Pulmonary artery endothelial cell (primary cell): ENCODE measurements around the gene PRDM10. TPM values are rescaled to one million over a fixed set of nuclear protein-coding genes. Genes with fewer than 3 reads are reported as not detected.
"Not testable (repeated sequence)": the region's sequence is repeated elsewhere in the genome, so short reads cannot be mapped to it uniquely, and the experiment has no call there.

Experiments used
- DNase-seq: peaks from one replicate; pipeline ENCODE4 v3.0.0-alpha.2; 2011; ENCODE audit warnings: low read depth, low spot score
- total RNA-seq: library from RNA; depleted of rRNA; stranded (reverse); fragments of >200 nt; gene quantifications from 2 replicates; pipeline ENCODE4 v1.2.3, GENCODE V29; 2014

Gene PRDM10
- total RNA-seq, 1 donor from 2014 or later, result 4.2 TPM

DNA sequence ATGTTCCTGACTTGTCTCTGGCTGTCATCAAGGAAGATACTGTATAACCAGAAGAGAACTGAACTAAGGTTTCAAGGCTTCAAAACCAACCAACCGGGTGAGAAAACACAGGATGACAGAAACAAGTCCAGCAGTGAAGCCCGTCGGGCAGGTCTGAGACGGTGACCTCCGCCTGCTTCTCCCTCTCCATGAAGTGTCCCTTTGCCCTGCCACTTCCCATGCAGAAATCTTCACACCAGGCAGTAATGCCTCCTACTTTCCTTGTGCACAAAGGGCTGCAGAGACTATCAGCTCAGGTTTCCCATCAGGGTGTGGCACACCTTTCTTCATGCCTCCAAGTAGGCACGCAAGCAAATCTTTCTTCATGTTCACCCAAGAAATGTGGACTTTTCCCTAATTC, 24.2 kb downstream of the PRDM10 start:
- DNase-seq, result no peak

DNA sequence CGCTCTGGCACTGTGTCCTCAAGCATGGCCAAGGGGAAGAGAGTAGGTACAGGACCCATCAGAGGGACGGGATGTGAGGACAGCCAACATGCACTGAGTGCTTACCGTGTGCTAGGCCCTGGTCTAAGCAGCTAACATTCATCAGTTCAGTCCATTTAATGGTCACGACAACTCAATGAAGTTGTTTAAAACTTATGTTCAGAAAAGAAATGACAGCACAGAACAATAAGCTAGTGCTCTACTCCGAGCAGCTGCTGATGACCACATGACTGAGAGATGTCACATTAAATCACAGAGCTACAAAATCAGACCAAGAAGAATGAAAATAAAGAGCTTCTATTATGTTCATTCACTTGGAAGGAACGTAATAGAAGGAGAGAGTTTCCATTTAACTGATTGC, 26.3 kb downstream of the PRDM10 start:
- no peak for DNase-seq

DNA sequence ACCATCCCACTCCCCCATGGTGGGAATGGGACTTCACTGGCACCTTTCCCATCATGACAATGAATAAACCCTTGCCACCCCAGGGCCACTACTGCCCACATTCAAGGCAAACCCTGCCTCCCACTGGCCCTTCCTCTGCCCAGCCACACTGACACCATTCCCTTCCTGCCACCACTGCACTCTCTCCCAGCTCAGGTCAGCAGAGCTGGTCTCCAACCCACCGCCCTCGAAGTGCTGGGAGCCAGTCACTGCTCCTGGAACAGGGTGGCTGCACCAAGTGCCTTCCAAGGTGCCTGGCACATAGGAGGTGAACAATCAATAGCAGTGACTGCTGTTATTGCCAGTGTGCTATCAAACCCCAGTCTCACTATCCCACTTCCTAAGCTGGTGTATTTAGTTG, 27.1 kb downstream of the PRDM10 start:
- DNase-seq, result no peak

DNA sequence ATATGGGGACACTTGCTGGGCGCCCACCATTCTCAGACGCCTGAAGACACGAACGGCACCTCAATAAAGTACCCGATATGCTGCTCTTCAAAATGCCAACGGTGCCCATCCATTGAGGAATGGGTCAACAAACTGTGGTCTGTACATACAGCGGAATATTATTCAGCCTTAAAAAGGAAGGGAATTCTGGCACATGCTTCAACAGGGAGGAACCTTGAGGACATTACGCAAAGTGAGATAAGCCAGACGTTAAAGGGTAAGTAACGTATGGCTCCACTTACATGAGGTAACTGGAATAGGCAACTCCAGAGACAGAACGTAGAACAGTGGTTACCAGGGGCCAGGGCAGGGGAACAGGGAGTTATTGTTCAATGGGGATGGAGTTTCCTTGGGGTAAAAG, 28.0 kb downstream of the PRDM10 start:
- no peak for DNase-seq

DNA sequence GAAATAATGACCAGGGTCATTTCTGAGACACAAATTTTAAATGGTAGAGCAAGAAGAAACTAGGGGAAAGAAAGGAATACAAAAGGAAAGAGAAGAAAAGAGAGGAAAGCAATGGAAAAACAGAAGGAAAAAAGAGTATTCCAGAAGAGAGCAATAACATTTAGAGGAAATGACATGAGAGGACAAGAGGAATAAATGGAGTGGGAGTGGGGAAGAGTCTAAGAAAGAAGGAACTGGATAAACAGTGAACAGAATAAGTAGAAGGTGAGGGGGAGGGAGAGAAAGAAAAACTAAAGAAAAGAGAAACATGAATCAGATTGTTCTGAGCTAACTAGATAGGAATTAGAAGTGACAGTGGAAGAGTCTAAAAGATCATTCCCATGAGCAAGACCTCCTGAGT, 28.4 kb downstream of the PRDM10 start:
- DNase-seq, result no peak

DNA sequence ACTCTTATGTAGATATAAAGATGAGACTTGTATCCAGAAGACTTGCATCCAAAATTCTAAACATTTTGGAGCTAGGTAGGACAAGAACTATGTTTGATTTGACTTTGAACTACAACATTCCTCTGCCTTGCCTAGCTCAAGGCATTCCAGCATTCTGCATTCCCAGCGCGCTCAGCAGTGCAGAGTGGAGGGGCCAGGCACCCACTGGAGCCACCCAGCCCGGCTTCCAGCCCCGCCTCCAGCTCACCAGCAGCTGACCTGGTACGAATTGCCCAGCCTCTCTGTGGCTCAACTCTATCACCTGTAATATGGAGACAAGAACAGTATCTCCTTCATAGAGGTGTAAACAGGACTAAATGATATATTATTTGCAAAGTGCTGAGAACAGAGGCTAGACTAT, 28.8 kb downstream of the PRDM10 start:
- DNase-seq, result no peak

DNA sequence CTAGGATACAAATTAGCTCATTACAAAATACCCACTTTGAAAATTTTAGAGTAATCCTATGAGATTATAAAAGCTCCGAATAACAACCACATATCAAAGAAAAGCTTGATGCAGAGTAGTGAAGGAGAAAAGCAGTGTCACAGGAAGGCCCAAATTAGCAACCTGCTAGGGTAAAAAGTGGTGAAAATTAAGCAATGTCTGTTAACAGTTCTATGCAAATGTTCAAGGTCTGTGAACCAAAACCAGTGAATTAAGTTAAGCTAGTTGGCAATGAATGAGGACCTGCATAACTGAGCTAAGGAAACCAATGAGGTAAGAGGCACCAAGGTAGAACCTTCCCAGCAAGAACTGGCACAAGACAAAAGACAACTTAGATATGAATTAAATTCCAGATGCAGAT, 29.6 kb downstream of the PRDM10 start:
- DNase-seq, result no peak

DNA sequence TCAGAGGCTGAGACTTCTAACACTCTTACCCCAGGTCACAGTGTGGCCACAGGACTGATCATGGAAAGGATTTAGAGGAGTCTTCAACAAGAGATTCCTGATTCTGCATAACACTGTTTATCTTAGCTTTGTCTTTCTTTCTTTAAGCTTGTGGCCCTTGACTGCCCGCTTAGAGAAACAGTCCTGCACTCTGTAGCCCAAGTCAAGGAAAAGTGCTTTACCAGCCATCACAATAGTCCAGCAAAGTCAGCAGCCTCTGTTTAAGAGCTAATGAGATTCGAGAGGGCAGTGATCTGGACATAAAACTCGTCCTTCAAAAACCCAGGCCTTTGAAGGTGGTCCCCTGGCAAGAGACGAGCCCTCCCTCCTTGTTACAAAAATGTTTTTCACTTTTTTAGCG, 30.0 kb downstream of the PRDM10 start:
- no peak for DNase-seq

DNA sequence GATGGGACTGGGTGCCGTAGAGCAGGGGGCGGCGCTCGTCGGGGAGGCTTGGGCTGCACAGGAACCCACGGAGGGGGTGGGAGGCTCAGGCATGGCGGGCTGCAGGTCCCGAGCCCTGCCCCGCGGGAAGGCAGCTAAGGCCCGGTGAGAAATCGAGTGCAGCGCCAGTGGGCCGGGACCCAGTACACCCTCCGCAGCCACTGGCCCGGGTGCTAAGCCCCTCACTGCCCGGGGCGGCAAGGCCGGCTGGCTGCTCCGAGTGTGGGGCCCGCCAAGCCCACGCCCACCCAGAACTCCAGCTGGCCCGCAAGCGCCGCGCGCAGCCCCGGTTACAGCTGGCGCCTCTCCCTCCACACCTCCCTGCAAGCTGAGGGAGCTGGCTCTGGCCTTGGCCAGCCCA, 30.8 kb downstream of the PRDM10 start:
- DNase-seq, result not testable (repeated sequence)

DNA sequence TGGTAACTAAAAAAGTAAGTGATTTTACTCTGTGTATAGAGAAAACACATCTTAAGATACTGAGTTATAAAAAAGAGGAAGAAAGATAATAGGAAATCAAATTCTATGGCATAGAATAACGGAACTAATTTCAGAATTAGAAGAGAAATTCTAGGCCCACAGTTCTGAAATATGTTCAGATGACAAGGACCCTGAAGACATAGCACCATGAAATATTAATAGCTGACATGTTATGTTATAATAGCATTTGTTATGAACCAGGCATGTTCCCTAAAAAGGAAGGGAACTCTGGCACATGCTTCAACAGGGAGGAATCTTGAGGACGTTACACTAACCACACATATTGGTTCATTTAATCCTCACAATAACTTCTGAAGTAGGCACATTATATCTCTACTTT, 32.7 kb downstream of the PRDM10 start:
- no peak for DNase-seq

DNA sequence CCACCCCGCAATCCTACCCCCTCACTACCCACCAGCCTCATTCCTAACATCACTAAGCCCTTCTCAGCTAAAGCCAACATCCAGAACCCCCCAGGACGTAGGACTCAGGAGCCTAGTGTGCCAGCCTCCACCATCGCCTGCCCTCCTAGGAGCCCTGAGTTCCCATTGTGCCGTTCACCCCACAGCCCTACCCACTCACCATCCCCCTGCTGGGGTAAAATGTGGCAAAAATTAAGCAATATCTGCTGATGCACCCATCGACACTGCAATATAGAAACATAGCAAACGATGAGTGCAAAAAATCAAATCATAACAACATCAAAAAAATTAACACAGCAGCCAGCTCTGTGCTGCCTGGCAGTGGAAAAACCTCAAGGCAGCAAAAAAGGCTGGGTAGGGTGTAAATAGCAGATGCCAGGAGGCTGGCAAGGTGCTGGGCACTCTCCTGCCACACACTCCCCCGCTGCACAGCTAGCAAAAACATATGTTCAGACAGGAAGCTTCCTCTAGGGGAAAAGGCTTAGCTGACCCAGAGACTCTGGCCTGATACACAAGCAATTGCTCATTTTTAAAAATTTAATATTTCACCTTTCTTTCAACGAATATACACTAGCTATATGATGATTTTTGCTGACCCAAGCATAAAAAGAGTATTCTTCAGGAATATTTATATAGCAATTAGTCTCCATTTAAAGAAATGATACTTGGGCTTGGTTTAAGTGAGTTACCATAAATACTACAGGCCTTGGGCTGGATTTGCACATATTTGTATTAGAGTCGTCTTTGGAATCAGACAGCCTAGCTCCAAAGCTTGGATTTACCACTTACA, 33.8 kb downstream of the PRDM10 start:
- no peak for DNase-seq

DNA sequence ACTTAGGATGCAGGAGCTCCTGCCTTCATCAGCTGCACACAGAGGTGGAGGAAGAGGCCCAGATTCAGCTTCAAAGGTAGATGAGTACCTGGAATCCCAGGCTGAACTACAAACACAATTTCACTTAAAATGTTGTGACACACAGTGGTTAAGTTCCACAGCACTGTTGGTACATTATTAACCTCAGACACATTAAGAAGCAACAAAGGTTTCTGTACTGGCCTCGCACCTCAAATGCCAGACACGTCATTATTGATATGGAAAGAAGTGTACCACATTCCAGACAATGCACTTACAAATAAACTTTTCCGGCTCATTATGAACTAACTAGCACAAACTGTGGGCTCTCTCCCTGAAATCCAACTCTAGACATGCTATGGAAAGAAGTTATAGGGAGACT, 34.6 kb downstream of the PRDM10 start:
- DNase-seq, result no peak

DNA sequence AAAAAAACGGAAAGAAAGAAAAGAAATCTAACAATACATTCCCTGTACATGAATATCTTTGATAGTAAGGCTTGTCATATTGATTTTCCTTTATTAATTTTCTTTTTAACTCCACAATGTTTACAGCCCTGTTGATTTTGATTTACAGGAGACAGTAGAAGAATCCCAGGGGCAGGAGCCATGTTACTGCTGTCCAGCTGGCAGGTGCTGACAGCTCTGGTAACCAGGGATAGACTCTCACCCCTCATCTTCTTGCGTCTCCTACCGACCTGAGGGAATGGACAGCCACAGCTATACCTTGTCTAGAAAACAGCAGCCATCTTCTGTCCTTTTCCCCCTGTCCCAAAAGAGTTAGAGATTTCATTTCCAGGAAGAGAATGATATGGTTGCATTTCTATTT, 37.4 kb downstream of the PRDM10 start:
- DNase-seq, result no peak

DNA sequence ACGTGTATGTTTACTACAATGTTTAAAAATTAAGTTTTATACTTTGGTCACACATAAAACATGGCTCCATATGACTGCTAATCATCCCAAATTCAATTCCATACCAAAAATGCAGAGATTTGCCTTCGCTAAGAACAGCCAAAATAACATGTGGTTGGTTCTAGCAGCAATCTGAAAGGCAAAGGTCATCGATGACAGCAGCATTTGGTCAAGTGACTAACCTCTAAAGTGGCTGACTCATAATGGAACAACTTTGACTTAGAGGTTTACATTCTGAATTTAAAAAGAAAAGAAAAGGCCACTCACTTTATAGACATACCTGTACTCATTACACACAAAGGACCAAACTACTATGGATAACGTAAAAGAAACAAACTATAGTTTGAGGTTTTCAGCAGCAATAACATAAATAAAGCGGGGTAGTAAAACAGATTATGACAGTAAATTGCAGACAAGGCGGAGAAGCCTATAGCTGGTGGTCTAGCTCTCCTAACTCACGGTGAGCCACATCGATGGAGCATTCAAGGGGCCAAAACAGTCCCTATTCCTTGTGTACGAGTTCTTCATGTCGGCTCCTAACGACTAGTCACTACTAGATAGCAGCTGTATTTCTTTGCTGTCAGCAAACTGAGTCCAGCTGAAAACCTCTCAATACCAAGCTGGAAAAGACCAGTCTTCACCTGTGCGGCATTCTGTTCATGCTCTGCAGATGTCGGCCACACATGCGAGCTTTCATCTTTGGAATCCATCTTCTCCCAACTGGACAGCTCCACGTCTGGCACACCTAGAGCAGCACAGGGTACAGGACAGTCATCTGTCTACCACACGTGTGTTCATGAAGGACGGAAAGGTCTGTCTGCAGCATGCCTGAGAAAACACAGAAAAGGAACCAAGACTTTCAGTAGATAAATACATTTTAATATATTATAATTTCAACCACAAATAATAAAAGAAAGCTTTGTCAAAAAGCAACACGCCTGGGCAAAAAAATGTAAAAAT, 42.1 kb downstream of the PRDM10 start:
- no peak for DNase-seq

DNA sequence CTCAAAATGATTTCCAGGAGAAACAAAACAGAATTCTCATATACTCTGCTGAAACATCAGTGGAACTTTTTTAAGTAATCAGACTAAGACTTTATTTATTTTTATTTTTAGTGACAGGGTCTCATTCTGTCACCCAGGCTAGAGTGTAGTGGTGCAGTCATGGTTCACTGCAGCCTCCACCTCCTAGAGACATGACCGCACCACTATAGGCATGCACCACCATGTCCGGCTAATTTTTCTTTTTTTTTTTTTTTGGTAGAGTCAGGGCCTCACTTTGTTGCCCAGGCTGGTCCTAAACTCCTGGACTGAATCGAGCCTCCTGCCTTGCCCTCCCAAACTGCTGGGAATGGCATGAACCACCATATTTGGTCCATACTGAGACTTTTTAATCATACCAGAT, 42.9 kb downstream of the PRDM10 start:
- no peak for DNase-seq

DNA sequence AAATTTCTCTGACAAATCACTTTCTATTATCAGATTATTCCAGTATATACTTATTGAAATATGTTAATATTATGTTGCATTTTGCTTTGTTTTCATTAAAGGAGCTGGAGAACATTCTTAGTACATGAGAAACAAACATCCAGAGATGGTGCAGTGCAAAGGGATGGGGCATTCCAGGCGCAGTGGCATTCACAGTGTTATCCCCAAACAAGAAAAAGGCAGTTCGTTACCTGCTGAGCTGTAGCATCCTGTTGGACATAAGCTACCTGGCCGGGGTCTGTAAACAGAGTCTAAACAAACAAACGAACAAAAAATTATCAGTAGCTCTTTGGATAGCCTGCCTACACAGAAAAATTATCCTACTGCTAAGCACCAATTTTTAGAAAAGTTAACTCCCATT, 47.4 kb downstream of the PRDM10 start:
- no peak for DNase-seq

DNA sequence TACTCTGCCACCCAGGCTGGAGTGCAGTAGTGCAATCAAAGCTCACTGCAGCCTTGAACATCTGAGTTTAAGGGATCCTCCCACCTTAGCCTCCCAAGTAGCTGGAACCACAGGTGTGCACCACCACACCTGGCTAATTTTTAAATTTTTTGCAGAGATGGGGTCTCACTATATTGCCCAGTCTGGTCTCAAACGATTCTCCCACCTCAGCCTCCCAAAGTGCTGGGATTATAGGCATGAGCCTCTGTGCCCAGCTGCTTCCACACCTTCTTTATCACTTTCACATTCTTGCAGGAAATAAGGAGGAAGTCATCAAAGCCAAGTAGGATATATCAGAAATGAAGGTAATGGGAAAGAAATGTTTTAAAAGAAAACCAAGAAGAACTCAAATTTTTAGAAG, 47.9 kb downstream of the PRDM10 start:
- DNase-seq, result not testable (repeated sequence)

DNA sequence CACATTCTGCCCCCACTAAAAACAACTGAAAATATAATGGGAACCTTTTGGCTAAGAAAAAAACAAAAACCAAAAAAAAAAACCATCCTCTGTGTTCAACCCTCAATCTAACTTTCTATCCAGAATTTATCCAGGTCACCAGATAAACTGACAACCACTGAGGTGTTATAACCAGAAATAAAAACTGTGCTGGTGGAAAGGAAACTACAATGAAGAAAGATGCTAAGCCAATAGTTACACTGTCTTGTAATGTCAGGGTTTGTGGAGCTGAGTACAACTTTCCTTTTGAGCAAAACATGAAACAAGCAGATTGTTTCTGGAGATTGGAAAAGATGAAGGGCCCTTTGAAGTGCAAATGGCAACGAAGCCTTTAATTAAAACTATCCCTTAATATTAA, 50.8 kb downstream of the PRDM10 start:
- DNase-seq, result no peak

DNA sequence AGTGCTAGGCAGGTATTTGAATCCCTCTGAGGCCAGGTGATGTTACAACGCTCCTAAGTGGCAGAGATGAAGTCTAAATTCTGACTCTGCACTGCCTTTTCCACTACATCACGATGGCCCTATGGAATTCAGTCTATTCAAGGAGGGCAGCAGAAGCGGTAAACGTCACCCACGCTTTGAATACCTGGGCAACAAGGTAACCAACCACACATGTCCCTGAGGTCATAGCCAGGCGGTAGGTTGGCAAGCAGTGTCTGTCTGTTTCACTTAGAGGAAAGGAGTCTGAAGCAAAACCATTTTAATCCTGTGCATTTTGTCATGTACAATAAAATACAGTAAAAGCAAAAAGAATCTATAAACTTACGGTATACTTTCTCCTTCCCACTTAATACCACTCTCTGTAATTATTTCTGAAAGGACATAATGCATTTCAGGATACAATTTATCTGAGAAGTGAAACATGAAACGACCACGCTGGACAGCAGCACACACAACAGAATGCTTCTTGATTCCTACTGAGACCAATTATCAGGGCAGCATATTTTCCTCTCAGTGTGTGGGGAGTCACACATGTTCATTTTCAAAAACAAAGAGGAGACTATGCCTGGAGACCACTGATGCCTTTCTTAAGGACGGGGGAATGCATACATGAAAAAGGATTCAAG, 51.3 kb downstream of the PRDM10 start:
- DNase-seq, result no peak

DNA sequence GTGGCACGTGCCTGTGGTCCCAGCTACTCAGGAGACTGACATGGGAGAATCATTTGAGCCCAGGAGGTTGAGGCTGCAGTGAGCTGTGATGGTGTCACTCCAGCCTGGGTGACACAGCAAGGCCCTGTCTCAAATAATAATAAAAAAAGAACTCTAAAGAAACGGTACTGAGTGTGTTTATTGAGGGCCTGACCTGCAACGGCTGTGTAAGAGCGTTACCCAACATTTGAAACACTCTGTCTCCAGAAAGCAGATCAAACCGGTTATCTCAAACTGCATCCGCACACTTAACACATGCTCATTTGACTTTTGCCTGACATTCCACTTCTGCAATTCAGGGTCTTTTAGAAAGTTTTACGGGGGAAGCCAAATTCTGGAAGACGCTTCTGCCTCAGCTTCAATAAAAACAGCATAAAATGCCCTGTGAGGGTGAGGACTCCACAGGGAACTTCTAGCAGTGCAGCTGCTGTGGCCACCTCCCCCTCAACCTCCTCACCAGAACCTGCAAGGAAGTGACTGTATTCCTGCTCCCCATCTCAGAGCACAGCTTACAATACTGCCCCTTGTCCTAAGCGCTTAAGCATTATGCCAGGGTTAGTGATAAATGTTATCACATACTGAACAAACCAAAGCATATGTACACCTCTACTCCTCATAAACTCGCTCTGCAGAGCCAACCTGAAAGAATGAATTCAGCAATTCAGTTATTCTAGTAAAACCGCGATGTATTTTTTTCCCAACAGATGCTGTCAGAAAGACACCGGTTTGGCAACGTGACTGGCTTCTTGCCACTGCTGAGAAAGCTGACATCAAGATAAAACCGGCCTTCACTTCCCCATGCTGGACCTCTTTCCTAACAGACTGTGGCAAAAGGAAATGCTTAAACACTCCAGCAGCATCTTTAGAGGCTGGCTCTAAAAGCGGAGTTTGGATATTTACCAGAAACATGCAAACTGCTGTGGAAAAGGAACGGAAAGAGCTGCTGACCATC, 52.2 kb downstream of the PRDM10 start:
- peak; percentile 61 for DNase-seq
